ENCODE data around the gene DOHH.

DOHH gene

GRCh38 chr19:3477506-3477905 lies 23.0 kb downstream of the DOHH start:
- DNase-seq = no peak

GRCh38 chr19:3476830-3477229 lies 23.6 kb downstream of the DOHH start:
- DNase-seq = no peak

GRCh38 chr19:3475449-3475848 lies 25.0 kb downstream of the DOHH start:
- DNase-seq = no peak

- DNase-seq = no peak
Measured at GRCh38 chr19:3474614-3475013, 25.9 kb downstream of the DOHH start.

GRCh38 chr19:3474010-3474409 lies 26.5 kb downstream of the DOHH start:
- DNase-seq = no peak

- peak in 7 of 14 donors; percentile 4 to 58 (median 19) for DNase-seq
Measured at GRCh38 chr19:3471954-3472655, 28.4 kb downstream of the DOHH start.

- no peak for DNase-seq
Measured at GRCh38 chr19:3470500-3471128, 29.9 kb downstream of the DOHH start.

GRCh38 chr19:3469638-3470499 lies 30.6 kb downstream of the DOHH start:
- peak in 1 of 14 donors; percentile 29 for DNase-seq

GRCh38 chr19:3468211-3468610 lies 32.3 kb downstream of the DOHH start:
- no peak for DNase-seq

- DNase-seq = no peak
Measured at GRCh38 chr19:3467437-3468198, 32.9 kb downstream of the DOHH start.

GRCh38 chr19:3466635-3467034 lies 33.8 kb downstream of the DOHH start:
- DNase-seq = peak in 8 of 14 donors; percentile 18 to 74 (median 52)

GRCh38 chr19:3465552-3465951 lies 34.9 kb downstream of the DOHH start:
- no peak for DNase-seq

GRCh38 chr19:3464587-3465235 lies 35.8 kb downstream of the DOHH start:
- no peak for DNase-seq

GRCh38 chr19:3463714-3464586 lies 36.5 kb downstream of the DOHH start:
- DNase-seq = no peak

GRCh38 chr19:3462991-3463713 lies 37.3 kb downstream of the DOHH start:
- DNase-seq = no peak

- DNase-seq = peak in 1 of 14 donors; percentile 57
Measured at GRCh38 chr19:3459965-3460582, 40.4 kb downstream of the DOHH start.

GRCh38 chr19:3459089-3459881 lies 41.2 kb downstream of the DOHH start:
- DNase-seq = peak in 12 of 14 donors; percentile 16 to 85 (median 64)

- DNase-seq = peak in 3 of 14 donors; percentile 14 to 47 (median 45)
Measured at GRCh38 chr19:3458229-3459088, 42.0 kb downstream of the DOHH start.

All from C1 segment of cervical spinal cord (tissue), 14 donors.